GM23338 (cell line): ENCODE results near the gene VASN. TPM values are rescaled to one million over a fixed set of nuclear protein-coding genes. Genes with fewer than 3 reads are reported as not detected.

Experiments
- CREB1 ChIP-seq: fragments of 250-450 bp; sonication (Bioruptor Pico); IDR thresholded peaks from 2 replicates; pipeline ENCODE4 v1.5.0; 2020; ENCODE audit warnings: low read depth, mild to moderate bottlenecking, moderate library complexity
- CTCF ChIP-seq, 2 experiments: fragments of 200-600 bp in 1 of 2; sonication (generic) in 1 of 2; conservative IDR thresholded peaks; 2 replicates each; pipeline versions ENCODE4 v1.5.1 to v1.6.1; 2016 to 2017; ENCODE audit warnings: antibody characterized with exemption in 2 of 2, low read depth in 2 of 2, mild to moderate bottlenecking in 2 of 2, moderate library complexity in 1 of 2
- EZH2 ChIP-seq: fragments of 200-600 bp; sonication (generic); IDR thresholded peaks from one replicate; pipeline ENCODE4 v1.8.0; 2017; ENCODE audit warnings: antibody characterized with exemption, mild to moderate bottlenecking, low read depth; ENCODE audit not compliant: unreplicated experiment
- EZH2phosphoT487 ChIP-seq: fragments of 200-600 bp; sonication (generic); IDR thresholded peaks from one replicate; pipeline ENCODE4 v1.8.1; 2018; ENCODE audit warnings: antibody characterized with exemption; ENCODE audit not compliant: unreplicated experiment
- JUNB ChIP-seq: IDR thresholded peaks from one replicate; pipeline ENCODE4 v1.6.1; 2016; ENCODE audit warnings: antibody characterized with exemption; ENCODE audit not compliant: unreplicated experiment
- NANOG ChIP-seq: IDR thresholded peaks from 2 replicates; pipeline ENCODE4 v1.6.1; 2016; ENCODE audit warnings: antibody characterized with exemption, borderline replicate concordance
- POLR2AphosphoS5 ChIP-seq: IDR thresholded peaks from 2 replicates; pipeline ENCODE4 v1.6.1; 2016; ENCODE audit warnings: antibody characterized with exemption, low read depth
- STAT1 ChIP-seq: IDR thresholded peaks from one replicate; pipeline ENCODE4 v1.6.1; 2016; ENCODE audit warnings: antibody characterized with exemption; ENCODE audit not compliant: unreplicated experiment
- ZNF114 ChIP-seq: fragments of 250-450 bp; sonication (Bioruptor Pico); IDR thresholded peaks from 2 replicates; pipeline ENCODE4 v1.5.0; 2020; ENCODE audit warnings: mild to moderate bottlenecking, moderate library complexity
- ZNF331 ChIP-seq: fragments of 250-450 bp; sonication (Bioruptor Pico); IDR thresholded peaks from 2 replicates; pipeline ENCODE4 v1.5.0; 2020; ENCODE audit warnings: low read depth, mild to moderate bottlenecking, moderate library complexity
- ZNF462 ChIP-seq: fragments of 250-450 bp; sonication (Bioruptor Pico); IDR thresholded peaks from 2 replicates; pipeline ENCODE4 v1.5.0; 2020; ENCODE audit warnings: mild to moderate bottlenecking, moderate library complexity
- polyA plus RNA-seq: library from polyadenylated mRNA; unstranded; fragments of >200 nt; fragmentation: Nextera tagmentation; extraction: Ambion mirVana; gene quantifications from 2 replicates; pipeline ENCODE4 v1.2.1, GENCODE V29; 2016
- total RNA-seq: library from RNA; depleted of rRNA; stranded (reverse); fragments of >200 nt; shearing (Covaris generic); gene quantifications from 2 replicates; pipeline ENCODE4 v1.2.3, GENCODE V29; 2014
- TF ChIP-seq, protein P1 (sequence below): IDR thresholded peaks from 2 replicates; pipeline ENCODE4 v1.6.1; 2016; ENCODE audit warnings: antibody characterized with exemption

The VASN gene
- total and polyA plus RNA-seq, 2 experiments from 2014 or later, result 8.0 to 15.5 TPM

GRCh38 chr16:4387781-4388180 lies 16.1 kb downstream of the VASN start (continued):
- TF ChIP-seq ZNF462 (CRISPR knock-in tag) (no peak), JUNB (no peak), CREB1 (no peak), ZNF114 (CRISPR knock-in tag) (no peak), EZH2phosphoT487 (no peak), EZH2 (no peak), ZNF331 (CRISPR knock-in tag) (no peak), CTCF (conservative IDR thresholded peaks at IDR 0.05; ENCODE audit: low read depth in 2 of 2) (no peak), NANOG (no peak), STAT1 (no peak), POLR2AphosphoS5 (no peak)
- TF ChIP-seq, protein P1, sequence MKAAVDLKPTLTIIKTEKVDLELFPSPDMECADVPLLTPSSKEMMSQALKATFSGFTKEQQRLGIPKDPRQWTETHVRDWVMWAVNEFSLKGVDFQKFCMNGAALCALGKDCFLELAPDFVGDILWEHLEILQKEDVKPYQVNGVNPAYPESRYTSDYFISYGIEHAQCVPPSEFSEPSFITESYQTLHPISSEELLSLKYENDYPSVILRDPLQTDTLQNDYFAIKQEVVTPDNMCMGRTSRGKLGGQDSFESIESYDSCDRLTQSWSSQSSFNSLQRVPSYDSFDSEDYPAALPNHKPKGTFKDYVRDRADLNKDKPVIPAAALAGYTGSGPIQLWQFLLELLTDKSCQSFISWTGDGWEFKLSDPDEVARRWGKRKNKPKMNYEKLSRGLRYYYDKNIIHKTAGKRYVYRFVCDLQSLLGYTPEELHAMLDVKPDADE, result no peak
